GM21528 (cell line): Measurements from ENCODE around the gene CYP2C19.
"Not testable (repeated sequence)": the region's sequence is repeated elsewhere in the genome, so short reads cannot be mapped to it uniquely, and the experiment has no call there.

Experiments
- ATAC-seq: cut with Tn5 transposase; IDR thresholded peaks from one replicate; pipeline ENCODE4 v1.9.1; 2021; ENCODE audit warnings: mild to moderate bottlenecking, moderate library complexity; ENCODE audit not compliant: unreplicated experiment, low FRiP score

CYP2C19 gene

DNA sequence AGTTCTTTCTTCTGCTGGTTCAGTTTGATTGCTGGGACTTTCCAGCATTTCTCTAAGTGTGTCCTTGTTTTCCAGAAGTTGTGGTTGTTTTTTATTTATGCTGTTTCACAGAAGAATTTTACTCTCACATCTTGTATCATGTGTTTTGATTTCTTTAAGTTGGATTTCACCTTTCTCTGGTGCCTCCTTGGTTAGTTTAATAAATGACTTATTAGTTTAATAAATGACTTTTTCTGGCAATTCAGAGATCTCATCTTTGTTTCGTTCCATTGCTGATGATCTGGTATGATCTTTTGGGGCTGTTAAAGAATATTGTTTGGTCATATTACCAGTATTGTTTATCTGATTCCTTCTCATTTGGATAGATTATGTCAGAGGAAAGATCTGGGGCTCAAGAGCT, 116.2 kb downstream of the CYP2C19 start:
- ATAC-seq = no peak

DNA sequence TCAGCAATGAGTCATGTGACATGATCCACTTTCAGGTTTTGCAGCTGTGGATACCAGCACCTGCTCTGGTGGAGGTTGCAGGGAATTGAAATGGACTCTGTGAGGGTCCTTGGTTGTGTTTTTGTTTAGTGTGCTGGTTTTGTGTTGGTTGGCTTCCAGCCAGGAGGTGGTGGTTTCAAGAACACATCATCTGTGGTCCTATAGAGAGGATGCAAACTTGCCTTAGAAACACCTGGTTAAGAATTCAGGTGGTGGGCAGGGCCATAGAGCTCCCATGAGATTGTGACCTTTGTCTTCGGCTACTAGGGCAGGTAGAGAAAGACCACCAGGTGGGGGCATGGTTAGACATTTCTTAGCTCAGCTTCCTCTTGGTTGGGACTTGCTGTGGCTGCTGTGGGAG, 116.7 kb downstream of the CYP2C19 start:
- ATAC-seq = no peak

DNA sequence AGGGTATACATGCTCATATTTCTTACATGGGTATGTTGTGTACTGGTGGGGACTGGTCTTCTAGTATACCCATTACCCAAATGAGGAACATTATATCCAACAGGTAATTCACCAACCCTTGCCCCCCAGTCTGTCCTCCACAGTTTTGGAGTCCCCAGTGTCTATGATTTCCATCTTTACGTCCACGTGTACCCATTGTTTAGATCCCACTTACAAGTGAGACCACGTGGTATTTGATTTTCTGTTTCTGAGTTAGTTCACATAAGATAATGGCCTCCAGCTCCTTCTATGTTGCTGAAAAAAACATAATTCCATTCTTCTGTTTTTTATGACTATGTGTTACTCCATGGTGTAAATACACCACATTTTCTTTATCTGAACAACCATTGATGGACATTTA, 126.6 kb downstream of the CYP2C19 start:
- no peak for ATAC-seq

DNA sequence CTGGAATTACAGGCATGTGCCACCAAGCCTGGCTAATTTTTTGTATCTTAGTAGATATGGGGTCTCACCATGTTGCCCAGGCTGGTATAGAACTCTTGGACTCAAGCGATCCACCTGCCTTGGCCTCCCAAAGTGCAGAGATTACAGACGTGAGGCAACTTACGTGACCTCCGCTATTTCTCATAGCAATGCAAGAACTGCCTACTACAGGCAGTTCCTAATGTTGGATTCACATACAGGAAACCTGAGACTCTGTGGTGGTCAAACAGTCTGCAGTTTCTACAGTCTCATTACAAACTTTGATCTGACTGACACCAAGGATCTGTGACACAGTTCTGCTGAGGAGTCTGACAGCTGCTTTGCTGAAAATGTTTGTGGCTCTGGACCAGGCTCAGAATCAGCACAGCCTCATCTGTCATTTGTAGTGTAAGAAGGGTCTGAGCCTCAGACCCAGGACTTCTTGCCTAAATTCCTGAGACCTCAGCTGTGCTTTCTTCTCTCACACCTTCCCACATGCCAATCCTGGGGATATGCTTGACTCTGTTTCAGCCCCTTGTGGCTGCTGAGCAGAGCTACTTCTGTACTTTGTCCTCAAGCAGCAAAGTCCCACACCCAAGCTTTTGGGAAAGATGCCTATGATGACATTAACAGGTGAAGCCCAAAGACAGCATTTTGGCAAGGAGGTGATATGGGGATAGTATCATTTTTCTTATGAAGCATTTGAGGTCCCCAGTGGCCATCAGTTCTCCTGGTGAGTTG, 128.0 kb downstream of the CYP2C19 start:
- ATAC-seq = no peak

DNA sequence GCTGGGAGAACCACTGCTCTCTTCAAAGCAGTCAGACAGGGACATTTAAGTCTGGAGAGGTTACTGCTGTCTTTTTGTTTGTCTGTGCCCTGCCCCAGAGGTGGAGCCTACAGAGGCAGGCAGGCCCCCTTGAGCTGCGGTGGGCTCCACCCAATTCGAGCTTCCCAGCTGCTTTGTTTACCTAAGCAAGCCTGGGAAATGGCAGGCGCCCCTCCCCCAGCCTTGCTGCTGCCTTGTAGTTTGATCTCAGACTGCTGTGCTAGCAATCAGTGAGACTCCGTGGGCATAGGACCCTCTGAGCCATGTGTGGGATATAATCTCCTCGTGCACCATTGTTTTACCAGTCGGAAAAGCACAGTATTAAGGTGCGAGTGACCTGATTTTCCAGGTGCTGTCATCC, 135.9 kb downstream of the CYP2C19 start:
- ATAC-seq = not testable (repeated sequence)

DNA sequence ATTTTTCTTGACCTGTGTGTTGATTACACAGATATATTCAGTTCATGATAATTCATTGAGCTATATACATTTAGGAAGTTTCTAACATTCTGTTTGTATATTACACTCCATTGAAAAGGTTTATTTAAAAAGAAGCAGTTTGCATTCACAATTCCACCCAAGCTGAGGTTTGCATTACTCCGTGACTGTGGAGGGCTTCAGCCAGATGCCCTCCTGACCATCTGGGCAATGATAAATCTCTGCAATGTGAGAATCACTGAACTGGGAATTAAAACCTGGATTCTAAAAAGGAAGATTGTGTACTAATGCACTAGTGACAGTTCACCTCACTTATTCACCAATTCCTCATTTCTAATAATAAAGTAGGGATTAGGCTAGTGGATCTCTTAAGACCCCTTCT, 139.6 kb downstream of the CYP2C19 start:
- no peak for ATAC-seq

DNA sequence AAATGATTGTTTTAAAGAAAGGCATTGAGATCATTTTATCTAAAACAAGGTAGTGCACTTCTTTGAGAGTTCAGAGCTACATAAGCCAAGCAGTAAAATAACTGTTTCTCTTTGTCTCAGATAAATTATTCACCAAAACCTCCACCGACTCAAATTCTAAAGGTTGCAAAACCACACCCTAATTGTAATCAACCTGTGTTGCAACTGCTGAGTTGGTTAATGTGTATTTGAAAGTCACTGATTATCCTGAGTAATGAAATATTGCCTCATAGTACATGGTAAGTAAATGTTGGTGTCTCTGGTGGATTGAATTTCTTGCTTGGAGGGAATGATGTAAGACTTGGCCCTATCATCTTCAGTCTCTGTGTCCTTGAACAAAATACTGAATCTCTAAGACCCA, 140.1 kb downstream of the CYP2C19 start:
- ATAC-seq = no peak
